ENCODE results near the gene COL16A1. TPM values are rescaled to one million over a fixed set of nuclear protein-coding genes. Genes with fewer than 3 reads are reported as not detected.
A peak's percentile ranks its signal among the peaks of the same experiment; 100 is the strongest.

Gene COL16A1
- total and polyA plus RNA-seq, 5 donors from 2014 or later = not detected

DNA sequence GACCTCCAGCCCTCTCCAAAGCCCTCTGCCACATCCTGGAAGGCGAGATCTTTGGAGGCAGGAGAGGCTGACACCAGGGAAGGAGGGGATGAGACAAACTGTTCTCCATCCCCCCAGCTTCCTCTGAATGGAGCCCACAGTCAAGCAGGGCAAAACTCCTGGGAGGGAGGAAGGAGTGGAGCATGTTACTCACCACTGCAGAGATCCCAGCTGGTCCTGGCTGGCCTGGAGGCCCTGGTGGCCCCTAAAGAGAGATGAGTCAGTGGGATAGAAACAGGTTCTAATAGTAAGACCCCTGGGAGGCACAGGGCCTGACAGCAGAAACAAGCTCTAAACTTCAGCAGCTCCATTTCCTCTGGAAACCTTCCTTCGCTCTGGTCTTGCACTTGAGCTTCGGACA, 45.1 kb downstream of the COL16A1 start:
- Histone ChIP-seq H3K4me3 (ENCODE audit: low read depth, low read length) (no peak overlapping the region), H3K9me3 (ENCODE audit: control insufficient read depth in 2 of 2, low read length in 2 of 2) (no peaks in the 10 kb centered on the region), H3K4me1 (ENCODE audit: control insufficient read depth, insufficient read depth, low read length, poor library complexity, severe bottlenecking) (no peaks in the 10 kb centered on the region), H3K27ac (ENCODE audit: insufficient read depth, low read length, poor library complexity, severe bottlenecking) (no peak overlapping the region), H3K36me3 (ENCODE audit: control insufficient read depth, insufficient read depth, low read length) (no peaks in the 10 kb centered on the region), H3K27me3 (ENCODE audit: control insufficient read depth, insufficient read depth, low read length) (no peaks in the 10 kb centered on the region)
- H3K9me3 Mint-ChIP-seq = peaks cover 0 to 1% (median 0%) of the 10 kb centered on the region in 7 donors
- no peak overlapping the region for H3K27ac Mint-ChIP-seq
- H3K27me3 Mint-ChIP-seq = peaks cover 5% of the 10 kb centered on the region
- no peak overlapping the region for H3K4me3 Mint-ChIP-seq
- no peak for ATAC-seq (ENCODE audit: low read depth in 2 of 2)
- no peak for DNase-seq
- H3K36me3 Mint-ChIP-seq = no peaks in the 10 kb centered on the region
- H3K4me1 Mint-ChIP-seq = peaks cover 0 to 4% (median under 1%) of the 10 kb centered on the region in 4 donors

DNA sequence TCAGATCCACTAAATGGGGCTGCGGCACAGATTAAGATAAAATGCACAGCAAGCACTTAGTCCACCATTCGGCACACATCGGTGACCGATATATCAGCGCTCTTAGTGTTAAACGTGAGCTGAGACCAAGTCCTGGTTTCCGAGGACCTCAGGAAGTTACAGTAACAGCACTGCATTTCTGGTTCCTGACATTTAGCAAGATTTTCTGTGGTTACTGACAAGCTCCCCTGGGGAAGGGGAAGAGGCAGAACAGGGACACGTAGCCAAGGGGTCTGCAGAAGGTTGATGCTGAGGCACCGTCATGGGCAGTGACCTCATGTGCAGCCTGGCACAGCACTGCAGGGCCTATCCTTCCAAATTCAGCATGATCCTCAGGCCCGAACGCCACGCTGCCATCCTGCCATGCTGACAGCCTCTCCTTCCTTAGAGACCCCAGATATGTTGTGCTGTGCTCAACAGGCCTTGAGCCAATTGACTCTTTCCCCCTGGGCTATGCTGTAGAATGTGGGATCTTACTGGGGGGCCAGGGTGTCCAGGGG, 45.8 kb downstream of the COL16A1 start:
- H3K4me1 Mint-ChIP-seq = peaks cover 0 to 4% (median 0%) of the 10 kb centered on the region in 4 donors
- Histone ChIP-seq H3K36me3 (ENCODE audit: control insufficient read depth, insufficient read depth, low read length) (no peaks in the 10 kb centered on the region), H3K9me3 (ENCODE audit: control insufficient read depth in 2 of 2, low read length in 2 of 2) (no peaks in the 10 kb centered on the region), H3K27me3 (ENCODE audit: control insufficient read depth, insufficient read depth, low read length) (no peaks in the 10 kb centered on the region), H3K27ac (ENCODE audit: insufficient read depth, low read length, poor library complexity, severe bottlenecking) (no peak overlapping the region), H3K4me1 (ENCODE audit: control insufficient read depth, insufficient read depth, low read length, poor library complexity, severe bottlenecking) (no peaks in the 10 kb centered on the region), H3K4me3 (ENCODE audit: low read depth, low read length) (no peak overlapping the region)
- H3K27me3 Mint-ChIP-seq = peaks cover 5% of the 10 kb centered on the region
- ATAC-seq (ENCODE audit: low read depth in 2 of 2) (no peak), DNase-seq (no peak)
- peaks cover 0 to 1% (median 0%) of the 10 kb centered on the region in 7 donors for H3K9me3 Mint-ChIP-seq
- H3K4me3 Mint-ChIP-seq = no peak overlapping the region
- H3K27ac Mint-ChIP-seq = peak overlapping the region in 1 of 3 donors; percentile 26
- no peaks in the 10 kb centered on the region for H3K36me3 Mint-ChIP-seq

DNA sequence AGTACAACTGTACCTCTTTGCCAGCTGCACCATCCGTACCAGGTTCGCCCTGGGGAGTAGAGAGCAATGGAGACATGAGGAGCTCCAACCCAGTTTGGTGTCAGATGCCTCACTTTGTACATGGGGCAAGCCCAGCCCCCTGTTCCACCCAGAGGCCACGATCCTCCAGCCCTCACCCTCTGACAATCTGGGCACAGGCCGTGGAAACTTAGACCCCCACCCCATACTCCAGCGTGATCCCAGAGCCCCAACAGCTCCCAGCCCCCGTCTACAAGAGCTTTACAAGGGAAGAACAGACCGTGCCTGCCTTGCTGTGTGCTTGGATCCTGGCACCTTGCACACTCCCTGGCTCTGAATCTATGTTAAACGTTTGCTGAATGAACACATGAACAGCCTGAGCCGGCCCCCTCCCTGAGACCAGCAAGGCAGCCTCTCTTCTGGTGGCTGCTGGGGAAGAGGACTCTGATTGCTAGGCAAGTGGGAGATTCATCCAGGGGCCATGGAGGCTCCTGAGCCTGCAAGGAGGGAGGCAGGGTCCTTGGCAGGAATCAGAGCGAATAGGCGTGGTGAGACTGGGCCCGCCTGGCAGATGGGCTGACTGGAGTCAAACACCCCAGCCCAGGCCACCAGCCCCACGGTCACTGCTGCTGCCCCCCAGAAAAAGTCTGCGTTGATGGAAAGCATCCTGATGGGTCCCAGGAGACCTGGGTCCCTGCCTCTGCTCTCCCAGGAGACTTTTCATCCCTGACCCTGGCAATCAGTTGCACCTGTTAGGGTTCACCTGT, 46.6 kb downstream of the COL16A1 start:
- DNase-seq = no peak

DNA sequence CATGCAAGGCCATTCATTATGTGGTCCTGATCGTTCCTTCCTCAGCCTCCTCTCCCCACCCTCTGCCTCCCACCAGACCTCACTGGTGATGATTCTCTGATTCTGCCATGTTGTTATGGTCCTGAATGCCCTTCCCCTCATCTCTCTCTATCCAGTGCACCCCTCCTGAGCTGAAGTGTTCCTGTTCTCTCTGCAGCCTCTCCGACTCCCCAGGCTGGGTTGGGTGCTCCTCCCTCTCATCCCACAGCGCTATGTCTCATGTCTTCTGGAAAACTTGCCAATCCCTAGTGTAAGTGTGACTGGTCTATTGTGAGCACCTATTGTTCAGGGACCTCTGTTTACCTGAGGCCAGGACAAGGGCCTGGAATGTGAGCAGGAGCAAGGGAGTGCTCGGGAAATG, 48.1 kb downstream of the COL16A1 start:
- DNase-seq (no peak), ATAC-seq (ENCODE audit: low read depth in 2 of 2) (no peak)
- H3K27ac Mint-ChIP-seq = no peak overlapping the region
- H3K27me3 ChIP-seq (ENCODE audit: control insufficient read depth, insufficient read depth, low read length) = no peaks in the 10 kb centered on the region
- H3K4me3 ChIP-seq (ENCODE audit: low read depth, low read length) = no peak overlapping the region
- no peaks in the 10 kb centered on the region for H3K36me3 Mint-ChIP-seq
- H3K27ac ChIP-seq (ENCODE audit: insufficient read depth, low read length, poor library complexity, severe bottlenecking) = no peak overlapping the region
- H3K4me1 ChIP-seq (ENCODE audit: control insufficient read depth, insufficient read depth, low read length, poor library complexity, severe bottlenecking) = no peaks in the 10 kb centered on the region
- no peak overlapping the region for H3K4me3 Mint-ChIP-seq
- H3K4me1 Mint-ChIP-seq = peaks cover 0 to 4% (median 0%) of the 10 kb centered on the region in 4 donors
- H3K27me3 Mint-ChIP-seq = peaks cover 5% of the 10 kb centered on the region
- no peaks in the 10 kb centered on the region for H3K36me3 ChIP-seq (ENCODE audit: control insufficient read depth, insufficient read depth, low read length)
- peaks cover 0 to 1% (median 0%) of the 10 kb centered on the region in 7 donors for H3K9me3 Mint-ChIP-seq
- no peaks in the 10 kb centered on the region for H3K9me3 ChIP-seq (ENCODE audit: control insufficient read depth in 2 of 2, low read length in 2 of 2)

More for the DNA sequence above, 46.6 kb downstream of the COL16A1 start:
- Histone ChIP-seq H3K4me1 (ENCODE audit: control insufficient read depth, insufficient read depth, low read length, poor library complexity, severe bottlenecking) (no peaks in the 10 kb centered on the region), H3K9me3 (ENCODE audit: control insufficient read depth in 2 of 2, low read length in 2 of 2) (no peaks in the 10 kb centered on the region), H3K27me3 (ENCODE audit: control insufficient read depth, insufficient read depth, low read length) (no peaks in the 10 kb centered on the region), H3K36me3 (ENCODE audit: control insufficient read depth, insufficient read depth, low read length) (no peaks in the 10 kb centered on the region), H3K27ac (ENCODE audit: insufficient read depth, low read length, poor library complexity, severe bottlenecking) (no peak overlapping the region), H3K4me3 (ENCODE audit: low read depth, low read length) (no peak overlapping the region)
- no peaks in the 10 kb centered on the region for H3K36me3 Mint-ChIP-seq
- H3K27ac Mint-ChIP-seq = peak overlapping the region in 1 of 3 donors; percentile 59
- H3K4me3 Mint-ChIP-seq = no peak overlapping the region
- H3K27me3 Mint-ChIP-seq = peaks cover 5% of the 10 kb centered on the region
- peaks cover 0 to 4% (median 0%) of the 10 kb centered on the region in 4 donors for H3K4me1 Mint-ChIP-seq
- ATAC-seq (ENCODE audit: low read depth in 2 of 2) = no peak
- peaks cover 0 to 1% (median 0%) of the 10 kb centered on the region in 7 donors for H3K9me3 Mint-ChIP-seq

DNA sequence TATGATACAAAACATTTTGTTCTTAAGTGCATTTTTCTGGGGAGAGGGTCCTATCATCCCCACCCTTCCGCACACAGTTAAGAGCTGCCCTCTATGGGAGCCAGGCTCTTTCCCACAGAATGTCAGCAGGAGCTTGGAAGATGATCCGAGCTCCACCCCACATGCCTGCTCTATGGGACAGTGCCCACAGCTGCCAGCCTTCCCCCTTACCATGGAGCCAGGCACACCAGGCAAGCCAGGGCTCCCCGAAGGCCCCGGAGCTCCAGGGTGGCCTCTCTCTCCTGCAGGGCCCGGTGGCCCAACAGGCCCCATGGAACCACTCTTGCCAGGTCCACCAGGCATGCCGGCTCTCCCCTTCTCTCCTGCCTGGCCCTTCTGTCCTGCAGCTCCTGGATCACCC, 48.7 kb downstream of the COL16A1 start:
- H3K9me3 Mint-ChIP-seq = no peaks in the 10 kb centered on the region

DNA sequence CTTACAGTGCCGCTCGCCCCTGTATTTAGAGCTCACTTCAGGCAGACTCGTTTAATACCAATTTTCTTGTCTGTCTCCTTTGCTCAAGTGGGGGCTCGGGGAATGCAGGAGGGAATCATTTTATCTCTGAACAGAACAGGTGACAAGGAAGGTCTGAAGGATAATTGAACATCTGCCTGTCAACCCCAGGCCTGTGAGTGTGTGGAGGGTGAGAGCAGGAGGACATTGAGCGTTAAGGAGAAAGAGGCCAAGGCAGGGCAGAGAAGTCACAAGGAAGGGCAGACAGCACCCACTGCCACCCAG, 49.4 kb downstream of the COL16A1 start:
- Mint-ChIP-seq H3K36me3 (no peaks in the 10 kb centered on the region), H3K4me1 (peaks cover 0 to 4% (median 0%) of the 10 kb centered on the region in 4 donors), H3K4me3 (no peak overlapping the region), H3K27ac (no peak overlapping the region), H3K9me3 (no peaks in the 10 kb centered on the region), H3K27me3 (no peaks in the 10 kb centered on the region)
- Histone ChIP-seq H3K27ac (ENCODE audit: insufficient read depth, low read length, poor library complexity, severe bottlenecking) (no peak overlapping the region), H3K36me3 (ENCODE audit: control insufficient read depth, insufficient read depth, low read length) (no peaks in the 10 kb centered on the region), H3K4me1 (ENCODE audit: control insufficient read depth, insufficient read depth, low read length, poor library complexity, severe bottlenecking) (no peaks in the 10 kb centered on the region), H3K27me3 (ENCODE audit: control insufficient read depth, insufficient read depth, low read length) (no peaks in the 10 kb centered on the region), H3K4me3 (ENCODE audit: low read depth, low read length) (no peak overlapping the region), H3K9me3 (ENCODE audit: control insufficient read depth in 2 of 2, low read length in 2 of 2) (no peaks in the 10 kb centered on the region)
- DNase-seq (no peak), ATAC-seq (ENCODE audit: low read depth in 2 of 2) (no peak)

More for the DNA sequence above, 48.7 kb downstream of the COL16A1 start:
- DNase-seq (no peak), ATAC-seq (ENCODE audit: low read depth in 2 of 2) (no peak)
- Histone ChIP-seq H3K27me3 (ENCODE audit: control insufficient read depth, insufficient read depth, low read length) (no peaks in the 10 kb centered on the region), H3K4me1 (ENCODE audit: control insufficient read depth, insufficient read depth, low read length, poor library complexity, severe bottlenecking) (no peaks in the 10 kb centered on the region), H3K9me3 (ENCODE audit: control insufficient read depth in 2 of 2, low read length in 2 of 2) (no peaks in the 10 kb centered on the region), H3K27ac (ENCODE audit: insufficient read depth, low read length, poor library complexity, severe bottlenecking) (no peak overlapping the region), H3K4me3 (ENCODE audit: low read depth, low read length) (no peak overlapping the region), H3K36me3 (ENCODE audit: control insufficient read depth, insufficient read depth, low read length) (no peaks in the 10 kb centered on the region)
- Mint-ChIP-seq H3K4me3 (no peak overlapping the region), H3K4me1 (peaks cover 0 to 4% (median 0%) of the 10 kb centered on the region in 4 donors), H3K27me3 (no peaks in the 10 kb centered on the region), H3K27ac (no peak overlapping the region), H3K36me3 (no peaks in the 10 kb centered on the region)

DNA sequence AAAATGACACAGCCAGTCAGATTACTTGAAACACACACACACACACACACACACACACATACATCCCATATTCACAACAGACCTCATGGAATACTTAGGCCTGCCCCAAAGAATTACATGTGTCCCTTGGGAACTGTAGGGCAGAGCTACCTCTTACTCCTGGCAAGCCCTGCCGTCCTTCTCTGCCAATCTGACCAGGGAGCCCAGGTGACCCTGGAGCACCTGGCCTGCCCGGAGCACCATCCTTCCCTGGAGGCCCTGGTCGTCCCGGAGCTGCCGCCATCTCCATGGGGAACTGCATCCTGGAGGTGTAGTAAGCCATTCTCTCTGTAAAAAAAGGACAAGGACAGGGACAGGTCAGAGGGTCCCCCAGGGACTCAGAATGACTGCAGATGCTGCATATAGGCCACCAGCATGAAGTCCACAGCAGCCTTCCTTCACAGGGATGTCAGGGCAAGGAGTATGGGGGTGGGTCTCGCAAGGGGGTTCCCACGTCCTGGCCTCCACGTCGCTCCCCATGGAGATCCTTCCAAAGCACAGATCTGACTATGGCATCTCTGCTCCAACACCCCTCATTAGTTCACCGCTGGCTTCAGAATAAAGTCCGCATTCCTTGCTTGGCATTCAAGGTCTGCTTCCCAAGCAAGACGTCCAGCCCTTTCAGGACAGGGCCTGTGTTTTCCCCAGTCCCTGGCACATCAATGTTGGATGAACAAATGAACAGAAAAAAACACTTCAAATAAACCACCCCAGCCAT, 49.9 kb downstream of the COL16A1 start:
- no peaks in the 10 kb centered on the region for H3K27me3 ChIP-seq (ENCODE audit: control insufficient read depth, insufficient read depth, low read length)
- H3K4me3 Mint-ChIP-seq = no peak overlapping the region
- H3K36me3 ChIP-seq (ENCODE audit: control insufficient read depth, insufficient read depth, low read length) = no peaks in the 10 kb centered on the region
- H3K4me3 ChIP-seq (ENCODE audit: low read depth, low read length) = no peak overlapping the region
- no peak overlapping the region for H3K27ac ChIP-seq (ENCODE audit: insufficient read depth, low read length, poor library complexity, severe bottlenecking)
- no peaks in the 10 kb centered on the region for H3K9me3 Mint-ChIP-seq
- no peak overlapping the region for H3K27ac Mint-ChIP-seq
- H3K4me1 Mint-ChIP-seq = peaks cover 0 to 4% (median 0%) of the 10 kb centered on the region in 4 donors
- H3K27me3 Mint-ChIP-seq = no peaks in the 10 kb centered on the region
- H3K4me1 ChIP-seq (ENCODE audit: control insufficient read depth, insufficient read depth, low read length, poor library complexity, severe bottlenecking) = no peaks in the 10 kb centered on the region
- DNase-seq = no peak
- no peaks in the 10 kb centered on the region for H3K36me3 Mint-ChIP-seq
- ATAC-seq (ENCODE audit: low read depth in 2 of 2) = no peak
- no peaks in the 10 kb centered on the region for H3K9me3 ChIP-seq (ENCODE audit: control insufficient read depth in 2 of 2, low read length in 2 of 2)
